Activated naive CD8-positive, alpha-beta T cell treated with anti-CD3 and anti-CD28 coated beads, Interleukin-2, amount 50 U/mL, for 24 hours (primary cell): ENCODE data around the gene FAM50B.

Experiments
- ATAC-seq: fragments of 150-1000 bp; cut with Tn5 transposase; one replicate; pipeline ENCODE4 v1.10.0; 2021
- DNase-seq: peaks from one replicate; pipeline ENCODE4 v3.0.0; 2021
- H3K27ac Mint-ChIP-seq: one replicate; pipeline ENCODE4 v1.8.0; 2021; ENCODE audit warnings: mild to moderate bottlenecking, mixed read lengths
- H3K27me3 Mint-ChIP-seq: one replicate; pipeline ENCODE4 v1.8.0; 2021; ENCODE audit warnings: mixed read lengths
- H3K36me3 Mint-ChIP-seq: one replicate; pipeline ENCODE4 v1.8.0; 2021; ENCODE audit warnings: low read depth, mixed read lengths
- H3K4me1 Mint-ChIP-seq: one replicate; pipeline ENCODE4 v1.8.0; 2021; ENCODE audit warnings: mixed read lengths
- H3K4me3 Mint-ChIP-seq: one replicate; pipeline ENCODE4 v1.8.0; 2021; ENCODE audit warnings: mild to moderate bottlenecking, moderate library complexity, mixed read lengths
- H3K9me3 Mint-ChIP-seq: one replicate; pipeline ENCODE4 v1.8.0; 2021; ENCODE audit warnings: mixed read lengths

The FAM50B gene

DNA sequence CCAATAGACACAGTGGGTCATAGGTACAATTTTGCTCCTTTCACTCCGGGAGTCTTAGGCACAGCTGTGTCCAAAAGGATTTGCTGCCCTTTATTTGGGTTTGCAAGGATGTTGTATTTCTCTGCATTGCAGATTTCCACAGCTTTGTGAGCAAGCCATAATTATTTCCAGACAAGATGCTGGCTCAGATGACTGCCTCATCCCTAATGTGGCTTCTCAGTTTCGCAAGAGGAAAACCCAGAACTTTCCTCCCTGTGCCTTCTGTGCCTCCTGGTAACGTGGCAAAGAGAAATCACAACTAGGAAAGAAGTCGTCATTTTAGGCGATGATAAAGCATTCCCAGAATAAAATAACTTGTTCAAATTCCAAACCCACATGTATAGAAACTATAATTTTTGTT, 33.7 kb downstream of the FAM50B start:
- no peaks in the 10 kb centered on the region for H3K4me1 Mint-ChIP-seq
- no peak overlapping the region for H3K4me3 Mint-ChIP-seq
- H3K36me3 Mint-ChIP-seq = no peaks in the 10 kb centered on the region
- DNase-seq = no peak
- H3K27ac Mint-ChIP-seq = no peak overlapping the region
- H3K9me3 Mint-ChIP-seq = no peaks in the 10 kb centered on the region
- peaks cover 2% of the 10 kb centered on the region for H3K27me3 Mint-ChIP-seq
- ATAC-seq = no peak

DNA sequence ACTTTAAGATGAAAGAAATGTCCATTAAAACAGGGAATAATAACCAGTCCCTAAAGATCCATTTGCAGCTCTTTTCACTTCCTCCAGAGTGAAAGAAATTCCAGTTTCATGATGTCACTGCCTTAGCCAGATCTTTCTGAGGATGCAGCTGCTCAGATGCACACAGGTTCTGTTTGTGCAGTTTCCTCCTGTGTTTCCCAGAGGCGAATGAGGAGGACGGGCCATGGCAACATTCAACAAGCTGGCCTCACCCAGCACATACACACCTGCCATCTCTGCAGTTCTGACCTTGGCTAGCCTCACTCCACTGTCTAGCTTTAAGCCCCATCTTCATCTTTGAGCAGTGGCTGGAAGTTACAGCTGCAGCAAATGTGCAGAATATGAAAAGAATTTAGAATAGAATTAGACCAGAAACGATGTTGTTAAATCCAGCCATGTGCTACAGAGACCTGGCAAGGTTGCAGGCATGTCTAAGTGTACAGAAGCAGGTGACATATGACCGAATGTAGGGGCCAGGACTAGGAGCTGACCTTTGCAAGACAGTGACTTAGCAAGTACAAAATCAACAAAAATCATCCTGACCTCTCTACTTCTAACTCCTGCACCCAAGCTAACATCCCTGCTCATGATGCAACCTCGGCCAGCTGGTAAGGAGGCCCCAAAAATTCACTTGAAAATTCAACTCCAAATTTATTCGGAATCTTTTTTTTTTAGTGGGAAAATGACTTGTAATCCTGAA, 35.0 kb downstream of the FAM50B start:
- no peaks in the 10 kb centered on the region for H3K9me3 Mint-ChIP-seq
- H3K36me3 Mint-ChIP-seq = no peaks in the 10 kb centered on the region
- no peak overlapping the region for H3K27ac Mint-ChIP-seq
- no peak for ATAC-seq
- DNase-seq = no peak
- H3K27me3 Mint-ChIP-seq = peaks cover 2% of the 10 kb centered on the region
- H3K4me3 Mint-ChIP-seq = no peak overlapping the region
- H3K4me1 Mint-ChIP-seq = no peaks in the 10 kb centered on the region

- H3K27me3 Mint-ChIP-seq = peaks cover 2% of the 10 kb centered on the region
- no peak for DNase-seq
- no peaks in the 10 kb centered on the region for H3K4me1 Mint-ChIP-seq
- ATAC-seq = no peak
- H3K4me3 Mint-ChIP-seq = no peak overlapping the region
- no peaks in the 10 kb centered on the region for H3K9me3 Mint-ChIP-seq
- no peak overlapping the region for H3K27ac Mint-ChIP-seq
- no peaks in the 10 kb centered on the region for H3K36me3 Mint-ChIP-seq
Measured at GRCh38 chr6:3885262-3886036, 36.3 kb downstream of the FAM50B start.

- no peaks in the 10 kb centered on the region for H3K4me1 Mint-ChIP-seq
- H3K27ac Mint-ChIP-seq = no peak overlapping the region
- no peaks in the 10 kb centered on the region for H3K9me3 Mint-ChIP-seq
- DNase-seq (no peak), ATAC-seq (no peak)
- no peaks in the 10 kb centered on the region for H3K36me3 Mint-ChIP-seq
- H3K4me3 Mint-ChIP-seq = no peak overlapping the region
- peaks cover 2% of the 10 kb centered on the region for H3K27me3 Mint-ChIP-seq
Measured at GRCh38 chr6:3887150-3887700, 38.1 kb downstream of the FAM50B start.

DNA sequence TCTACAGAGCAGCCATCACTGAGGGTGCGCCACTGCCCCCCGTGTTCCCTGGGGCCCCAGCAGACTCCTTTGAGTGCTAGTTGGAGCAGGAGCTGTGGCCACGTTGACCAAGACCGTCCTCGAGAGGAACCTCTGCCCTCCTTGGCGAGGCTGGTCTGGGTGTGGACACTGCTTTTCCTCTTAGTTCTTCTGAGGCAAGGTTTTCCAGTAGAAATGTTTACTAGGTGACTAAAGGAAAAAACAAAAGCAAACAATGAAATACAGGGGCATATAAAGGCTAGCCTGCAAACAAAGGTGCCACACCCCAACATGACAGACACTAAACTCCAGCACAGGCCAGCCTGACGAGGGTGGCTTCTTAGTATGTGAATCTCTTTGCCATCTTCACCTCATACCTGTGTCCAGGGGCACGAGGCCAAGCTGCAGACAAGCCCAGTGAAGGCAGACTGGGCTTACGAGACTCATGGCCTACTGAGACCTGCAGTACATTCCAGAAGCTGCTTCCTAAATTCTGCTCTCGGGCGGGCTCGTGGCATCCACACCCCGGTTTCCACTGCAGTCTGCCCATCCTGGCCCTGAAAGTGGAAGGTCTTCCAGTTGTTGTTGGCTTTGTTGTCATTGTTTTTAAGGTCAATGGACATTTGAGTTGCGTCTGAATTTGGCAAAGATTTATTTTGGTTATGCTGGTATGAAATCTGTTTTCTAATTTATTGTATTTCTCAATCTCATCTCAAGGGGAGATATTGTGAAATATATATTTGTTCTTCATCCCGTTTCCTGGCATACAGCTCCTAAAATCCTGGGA, 39.2 kb downstream of the FAM50B start:
- Mint-ChIP-seq H3K27ac (no peak overlapping the region), H3K4me1 (no peaks in the 10 kb centered on the region), H3K27me3 (no peaks in the 10 kb centered on the region), H3K36me3 (no peaks in the 10 kb centered on the region), H3K4me3 (no peak overlapping the region), H3K9me3 (no peaks in the 10 kb centered on the region)
- DNase-seq = no peak
- no peak for ATAC-seq

GRCh38 chr6:3890047-3890446, 40.9 kb downstream of the FAM50B start:
- Mint-ChIP-seq H3K4me3 (no peak overlapping the region), H3K4me1 (no peaks in the 10 kb centered on the region), H3K36me3 (no peaks in the 10 kb centered on the region), H3K9me3 (no peaks in the 10 kb centered on the region), H3K27ac (no peak overlapping the region), H3K27me3 (no peaks in the 10 kb centered on the region)
- no peak for DNase-seq
- ATAC-seq = no peak

DNA sequence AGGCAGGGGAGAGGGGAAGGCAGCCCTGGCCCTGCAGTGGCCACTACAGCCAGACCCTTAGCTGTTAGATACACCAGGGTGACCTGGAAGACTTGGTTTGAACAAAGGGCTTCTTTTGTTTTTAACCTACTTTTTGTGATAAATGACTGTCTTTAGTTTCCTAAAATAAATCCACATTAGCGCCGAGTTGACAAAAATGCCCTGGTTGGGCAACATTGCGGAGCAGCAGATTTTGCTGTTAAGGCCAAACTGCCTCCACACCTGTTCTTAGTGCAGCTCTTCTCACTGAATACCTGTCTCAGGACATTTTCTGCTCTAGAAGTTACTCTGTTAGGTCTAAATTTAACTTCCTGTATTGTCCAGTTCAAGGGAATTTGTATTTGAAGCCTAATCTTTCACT, 42.7 kb downstream of the FAM50B start:
- Mint-ChIP-seq H3K36me3 (no peaks in the 10 kb centered on the region), H3K4me1 (no peaks in the 10 kb centered on the region), H3K9me3 (no peaks in the 10 kb centered on the region)

DNA sequence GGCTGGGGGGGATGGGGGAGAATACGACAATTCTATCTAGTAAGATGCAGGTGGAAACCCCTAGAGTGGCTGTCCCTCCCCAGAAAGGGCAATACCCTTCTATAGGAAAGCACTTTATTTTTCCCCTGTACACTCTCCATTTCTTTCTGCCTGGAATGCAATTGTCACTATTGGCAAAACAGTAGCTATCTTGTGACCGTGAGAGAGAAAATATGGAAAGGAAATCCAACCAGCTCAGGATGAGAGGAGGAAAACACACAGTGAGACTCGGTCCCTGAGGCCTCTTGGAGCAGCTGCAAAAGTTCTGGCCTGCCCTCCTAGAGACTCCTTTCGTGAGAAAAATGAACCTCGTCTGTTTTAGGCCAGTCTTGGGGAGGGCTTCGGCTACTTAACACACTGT, 43.4 kb downstream of the FAM50B start:
- Mint-ChIP-seq H3K27ac (no peak overlapping the region), H3K9me3 (no peaks in the 10 kb centered on the region), H3K27me3 (peaks cover 2% of the 10 kb centered on the region), H3K36me3 (no peaks in the 10 kb centered on the region), H3K4me3 (no peak overlapping the region), H3K4me1 (no peaks in the 10 kb centered on the region)
- no peak for ATAC-seq
- DNase-seq = no peak

More for the DNA sequence above, 42.7 kb downstream of the FAM50B start:
- H3K27ac Mint-ChIP-seq = no peak overlapping the region
- H3K27me3 Mint-ChIP-seq = no peaks in the 10 kb centered on the region
- no peak overlapping the region for H3K4me3 Mint-ChIP-seq
- no peak for ATAC-seq
- DNase-seq = no peak

DNA sequence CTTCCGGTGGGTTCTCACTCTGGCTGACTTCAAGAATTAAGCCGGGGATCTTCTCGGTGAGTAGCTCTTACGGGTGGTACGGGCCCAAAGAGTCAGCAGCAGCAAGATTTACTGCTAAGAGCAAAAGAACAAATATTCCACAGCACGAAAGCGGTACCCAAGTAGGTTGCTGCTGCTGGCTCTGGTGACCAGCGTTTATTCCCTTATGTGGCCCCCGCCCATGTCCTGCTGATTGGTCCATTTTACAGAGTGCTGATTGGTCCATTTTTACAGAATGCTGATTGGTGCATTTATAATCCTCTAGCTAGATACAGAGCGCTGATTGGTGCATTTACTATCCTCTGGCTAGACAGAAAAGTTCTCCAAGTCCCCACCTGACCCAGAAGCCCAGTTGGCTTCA, 44.3 kb downstream of the FAM50B start:
- no peak for ATAC-seq
- Mint-ChIP-seq H3K36me3 (no peaks in the 10 kb centered on the region), H3K27ac (no peak overlapping the region), H3K27me3 (peaks cover 2% of the 10 kb centered on the region), H3K4me3 (no peak overlapping the region), H3K9me3 (no peaks in the 10 kb centered on the region), H3K4me1 (no peaks in the 10 kb centered on the region)
- no peak for DNase-seq

- H3K27ac Mint-ChIP-seq = no peak overlapping the region
- ATAC-seq (no peak), DNase-seq (no peak)
- no peaks in the 10 kb centered on the region for H3K9me3 Mint-ChIP-seq
- H3K27me3 Mint-ChIP-seq = peaks cover 2% of the 10 kb centered on the region
- H3K36me3 Mint-ChIP-seq = no peaks in the 10 kb centered on the region
- H3K4me3 Mint-ChIP-seq = no peak overlapping the region
- H3K4me1 Mint-ChIP-seq = no peaks in the 10 kb centered on the region
Measured at GRCh38 chr6:3893917-3894316, 44.7 kb downstream of the FAM50B start.

DNA sequence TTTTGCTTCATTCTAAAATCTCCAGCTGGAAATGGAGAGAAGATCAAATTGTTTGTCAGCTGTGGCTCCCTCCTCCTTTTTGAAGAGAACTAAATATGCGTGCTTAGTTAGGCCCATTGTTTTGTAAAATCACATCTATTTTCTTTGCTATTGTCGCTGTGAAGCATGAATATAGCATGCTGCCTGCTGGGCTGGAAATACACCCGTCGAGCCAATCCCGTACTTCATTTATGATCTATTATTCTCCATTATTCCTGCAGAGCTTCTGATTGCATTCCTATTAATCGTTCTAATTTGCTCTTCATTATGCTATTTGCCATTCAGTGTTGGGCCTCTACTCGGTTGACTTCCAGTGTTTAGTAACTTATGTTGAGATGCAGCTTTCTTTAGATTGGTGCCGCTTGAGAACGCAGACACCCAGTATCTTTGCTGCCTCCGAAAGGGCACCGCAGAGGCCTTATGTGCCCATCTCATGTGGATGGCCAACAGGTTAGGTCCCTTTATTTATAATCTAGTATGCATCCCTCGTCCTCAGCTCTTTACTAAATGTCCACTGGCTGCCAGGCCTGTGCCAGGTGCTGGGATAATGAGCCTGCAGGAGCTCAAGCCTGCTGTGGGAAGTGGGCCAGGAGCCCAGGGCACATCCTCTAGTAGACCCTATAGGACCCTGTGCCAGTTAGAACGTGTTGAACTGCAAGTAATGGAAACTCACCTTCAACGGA, 45.6 kb downstream of the FAM50B start:
- H3K9me3 Mint-ChIP-seq = no peaks in the 10 kb centered on the region
- no peak overlapping the region for H3K27ac Mint-ChIP-seq
- no peak overlapping the region for H3K4me3 Mint-ChIP-seq
- no peak for DNase-seq
- ATAC-seq = no peak
- no peaks in the 10 kb centered on the region for H3K36me3 Mint-ChIP-seq
- peaks cover 2% of the 10 kb centered on the region for H3K27me3 Mint-ChIP-seq
- no peaks in the 10 kb centered on the region for H3K4me1 Mint-ChIP-seq

GRCh38 chr6:3895312-3895653, 46.1 kb downstream of the FAM50B start:
- Mint-ChIP-seq H3K27me3 (peaks cover 2% of the 10 kb centered on the region), H3K27ac (no peak overlapping the region), H3K4me1 (no peaks in the 10 kb centered on the region), H3K9me3 (no peaks in the 10 kb centered on the region), H3K4me3 (no peak overlapping the region), H3K36me3 (no peaks in the 10 kb centered on the region)
- ATAC-seq (no peak), DNase-seq (no peak)

DNA sequence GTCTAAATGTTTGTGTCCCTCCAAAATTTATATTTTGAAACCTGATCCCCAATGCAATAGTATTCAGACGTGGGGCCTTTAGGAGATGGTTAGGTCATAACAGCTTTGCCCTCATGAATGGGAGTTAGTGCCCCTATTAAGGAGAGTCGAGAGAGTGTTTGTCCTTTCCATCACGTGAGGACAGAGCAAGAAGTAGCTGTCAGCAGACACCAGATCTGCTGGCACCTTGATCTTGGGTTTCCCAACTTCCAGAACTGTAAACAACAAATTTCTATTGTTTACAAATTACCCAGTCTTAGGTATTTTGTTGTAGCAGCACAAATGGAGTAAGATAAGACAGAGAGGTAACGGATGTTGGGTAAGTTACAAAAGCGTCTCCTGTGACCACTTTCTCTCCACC, 46.6 kb downstream of the FAM50B start:
- DNase-seq (no peak), ATAC-seq (no peak)
- Mint-ChIP-seq H3K4me1 (no peaks in the 10 kb centered on the region), H3K36me3 (no peaks in the 10 kb centered on the region), H3K27me3 (peaks cover 4% of the 10 kb centered on the region), H3K9me3 (no peaks in the 10 kb centered on the region), H3K27ac (no peak overlapping the region), H3K4me3 (no peak overlapping the region)

DNA sequence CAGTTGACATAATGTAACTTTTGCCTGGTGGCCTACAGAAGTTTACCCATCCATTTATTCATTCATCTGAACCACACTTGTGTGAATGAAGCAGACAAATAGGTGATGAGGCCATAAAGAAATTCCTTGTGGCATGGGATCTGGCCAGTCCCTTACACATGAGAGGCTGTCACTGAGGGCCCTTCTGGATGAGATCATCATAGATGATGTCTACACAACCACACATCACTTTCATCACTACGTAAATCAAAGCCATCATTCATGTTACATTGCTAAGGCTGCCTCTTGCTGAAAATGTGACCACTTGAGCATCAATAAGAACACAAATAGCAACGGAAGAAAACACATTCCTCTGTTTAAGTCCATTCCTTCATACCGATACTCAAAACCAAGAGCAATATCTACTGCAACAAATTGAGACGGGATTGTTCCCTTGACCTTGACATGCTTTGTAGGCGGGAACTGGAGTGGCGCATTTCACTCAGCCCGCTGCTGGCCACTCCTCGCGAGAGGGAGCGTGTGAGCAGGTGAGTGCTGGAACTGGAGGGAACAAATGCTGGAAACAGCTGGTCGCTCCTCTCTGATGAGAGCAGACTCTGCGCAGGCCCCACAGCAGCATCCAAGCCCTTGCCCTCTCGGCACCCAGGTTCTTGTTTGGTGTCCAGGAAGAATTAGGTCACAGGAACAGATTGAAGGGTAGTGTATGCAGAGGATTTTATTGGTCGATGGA, 49.3 kb downstream of the FAM50B start:
- no peak overlapping the region for H3K4me3 Mint-ChIP-seq
- H3K27ac Mint-ChIP-seq = no peak overlapping the region
- ATAC-seq = no peak
- H3K9me3 Mint-ChIP-seq = no peaks in the 10 kb centered on the region
- H3K4me1 Mint-ChIP-seq = no peaks in the 10 kb centered on the region
- H3K27me3 Mint-ChIP-seq = peaks cover 10% of the 10 kb centered on the region
- DNase-seq = no peak
- H3K36me3 Mint-ChIP-seq = no peaks in the 10 kb centered on the region
